Transverse colon (tissue), 4 donors: ENCODE data around the gene PRKAG1.

Source experiments
- CTCF ChIP-seq, 5 experiments: fragments of 200-600 bp in 3 of 5; fragments of 450-650 bp in 2 of 5; sonication (generic) in 3 of 5; IDR thresholded peaks; 1 replicate in 2 of 5; 2 replicates in 3 of 5; pipeline ENCODE4 v1.5.1; 2016 to 2017; ENCODE audit warnings: antibody characterized with exemption in 5 of 5, inconsistent platforms in 3 of 5, mild to moderate bottlenecking in 2 of 5, moderate library complexity in 1 of 5
- POLR2AphosphoS5 ChIP-seq, 3 donors: sonication (generic); formaldehyde crosslinking; IDR thresholded peaks; one replicate each; pipeline ENCODE4 v1.6.1; 2016; ENCODE audit warnings: antibody characterized with exemption in 3 of 3

GRCh38 chr12:49008943-49009342 lies 9.6 kb downstream of the PRKAG1 start:
- TF ChIP-seq CTCF (IDR thresholded peaks at IDR 0.05): no peak
- no peak for TF ChIP-seq POLR2AphosphoS5 (IDR thresholded peaks at IDR 0.05)
